ENCODE results near the gene FLYWCH1. TPM values are rescaled to one million over a fixed set of nuclear protein-coding genes. Genes with fewer than 3 reads are reported as not detected.

FLYWCH1 gene
- total and polyA plus RNA-seq, 2 donors (not counting 1 experiment from before 2014, with no cell fraction given) = 12.0 to 58.5 TPM

GRCh38 chr16:2933136-2933535, 21.4 kb downstream of the FLYWCH1 start:
- no peaks in the 10 kb centered on the region for H3K27me3 ChIP-seq (ENCODE audit: control insufficient read depth, insufficient read depth, low read length)
- peaks cover 30% of the 10 kb centered on the region for H3K36me3 ChIP-seq (ENCODE audit: control insufficient read depth, insufficient read depth, low read length)
- no peak for TF ChIP-seq EZH2 (IDR thresholded peaks at IDR 0.05; ENCODE audit: low read length, missing control alignments)
- TF ChIP-seq, protein P1, sequence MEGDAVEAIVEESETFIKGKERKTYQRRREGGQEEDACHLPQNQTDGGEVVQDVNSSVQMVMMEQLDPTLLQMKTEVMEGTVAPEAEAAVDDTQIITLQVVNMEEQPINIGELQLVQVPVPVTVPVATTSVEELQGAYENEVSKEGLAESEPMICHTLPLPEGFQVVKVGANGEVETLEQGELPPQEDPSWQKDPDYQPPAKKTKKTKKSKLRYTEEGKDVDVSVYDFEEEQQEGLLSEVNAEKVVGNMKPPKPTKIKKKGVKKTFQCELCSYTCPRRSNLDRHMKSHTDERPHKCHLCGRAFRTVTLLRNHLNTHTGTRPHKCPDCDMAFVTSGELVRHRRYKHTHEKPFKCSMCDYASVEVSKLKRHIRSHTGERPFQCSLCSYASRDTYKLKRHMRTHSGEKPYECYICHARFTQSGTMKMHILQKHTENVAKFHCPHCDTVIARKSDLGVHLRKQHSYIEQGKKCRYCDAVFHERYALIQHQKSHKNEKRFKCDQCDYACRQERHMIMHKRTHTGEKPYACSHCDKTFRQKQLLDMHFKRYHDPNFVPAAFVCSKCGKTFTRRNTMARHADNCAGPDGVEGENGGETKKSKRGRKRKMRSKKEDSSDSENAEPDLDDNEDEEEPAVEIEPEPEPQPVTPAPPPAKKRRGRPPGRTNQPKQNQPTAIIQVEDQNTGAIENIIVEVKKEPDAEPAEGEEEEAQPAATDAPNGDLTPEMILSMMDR (conservative IDR thresholded peaks at IDR 0.05 in 1 of 2, IDR thresholded peaks at IDR 0.05 in 1 of 2; ENCODE audit: low read depth in 1 of 2, low read length in 2 of 2) = no peak
- no peak overlapping the region for H3K4me3 ChIP-seq (replicated peaks in 1 of 4; ENCODE audit: control extremely low read depth in 1 of 4, insufficient read depth in 1 of 4, low read depth in 3 of 4, low read length in 4 of 4)
- no peak overlapping the region for H3K4me2 ChIP-seq (ENCODE audit: extremely low read depth, insufficient read depth, low read length)
- H3K27ac ChIP-seq (ENCODE audit: insufficient read depth, low read length) = no peak overlapping the region
- H3K79me2 ChIP-seq (ENCODE audit: control insufficient read depth, insufficient read depth, low read length) = no peaks in the 10 kb centered on the region
- H3K9me3 ChIP-seq (ENCODE audit: control insufficient read depth, insufficient read depth, low read depth, low read length) = no peaks in the 10 kb centered on the region
- no peak for DNase-seq (ENCODE audit: low read depth in 2 of 2)
- H3K4me1 ChIP-seq (ENCODE audit: control insufficient read depth, extremely low read depth, insufficient read depth, low read length) = no peaks in the 10 kb centered on the region
- no peak overlapping the region for H2AFZ ChIP-seq (ENCODE audit: low read length)
- no peak overlapping the region for H3K9ac ChIP-seq (ENCODE audit: insufficient read depth, low read length)
- H4K20me1 ChIP-seq (ENCODE audit: control insufficient read depth, extremely low read depth, insufficient read depth, low read length) = no peaks in the 10 kb centered on the region

GRCh38 chr16:2933701-2934100, 22.0 kb downstream of the FLYWCH1 start:
- Histone ChIP-seq H3K4me1 (ENCODE audit: control insufficient read depth, extremely low read depth, insufficient read depth, low read length) (no peaks in the 10 kb centered on the region), H2AFZ (ENCODE audit: low read length) (no peak overlapping the region), H3K4me3 (replicated peaks in 1 of 4; ENCODE audit: control extremely low read depth in 1 of 4, insufficient read depth in 1 of 4, low read depth in 3 of 4, low read length in 4 of 4) (no peak overlapping the region), H4K20me1 (ENCODE audit: control insufficient read depth, extremely low read depth, insufficient read depth, low read length) (no peaks in the 10 kb centered on the region), H3K4me2 (ENCODE audit: extremely low read depth, insufficient read depth, low read length) (no peak overlapping the region), H3K9me3 (ENCODE audit: control insufficient read depth, insufficient read depth, low read depth, low read length) (no peaks in the 10 kb centered on the region), H3K9ac (ENCODE audit: insufficient read depth, low read length) (no peak overlapping the region), H3K36me3 (ENCODE audit: control insufficient read depth, insufficient read depth, low read length) (peaks cover 32% of the 10 kb centered on the region), H3K27ac (ENCODE audit: insufficient read depth, low read length) (no peak overlapping the region), H3K79me2 (ENCODE audit: control insufficient read depth, insufficient read depth, low read length) (no peaks in the 10 kb centered on the region), H3K27me3 (ENCODE audit: control insufficient read depth, insufficient read depth, low read length) (no peaks in the 10 kb centered on the region)
- DNase-seq (ENCODE audit: low read depth in 2 of 2) = no peak
- TF ChIP-seq, protein P1 (conservative IDR thresholded peaks at IDR 0.05 in 1 of 2, IDR thresholded peaks at IDR 0.05 in 1 of 2; ENCODE audit: low read depth in 1 of 2, low read length in 2 of 2) = no peak
- TF ChIP-seq EZH2 (IDR thresholded peaks at IDR 0.05; ENCODE audit: low read length, missing control alignments) = no peak

DNA sequence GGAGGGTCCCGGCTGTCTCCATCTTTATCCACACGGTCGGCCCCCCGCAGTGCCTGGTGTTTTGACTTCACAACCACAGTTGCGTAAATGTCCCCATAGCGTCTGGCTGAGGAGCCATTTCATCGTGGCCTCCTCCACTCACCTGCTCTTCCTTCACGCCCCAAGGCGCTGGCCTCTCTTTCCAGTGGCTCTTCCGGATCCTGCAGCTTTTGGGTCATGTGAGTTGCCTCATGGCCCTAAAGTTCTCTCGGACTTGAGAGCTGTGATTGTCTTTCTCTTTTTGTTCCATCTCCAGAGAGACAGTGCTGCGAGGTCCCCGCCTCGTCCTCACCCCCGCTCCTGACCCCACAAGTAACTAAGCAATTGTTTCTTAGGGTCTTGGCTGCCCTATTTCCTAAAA, 22.7 kb downstream of the FLYWCH1 start:
- Histone ChIP-seq H3K27me3 (ENCODE audit: control insufficient read depth, insufficient read depth, low read length) (no peaks in the 10 kb centered on the region), H3K4me3 (replicated peaks in 1 of 4; ENCODE audit: control extremely low read depth in 1 of 4, insufficient read depth in 1 of 4, low read depth in 3 of 4, low read length in 4 of 4) (no peak overlapping the region), H3K27ac (ENCODE audit: insufficient read depth, low read length) (no peak overlapping the region), H3K79me2 (ENCODE audit: control insufficient read depth, insufficient read depth, low read length) (no peaks in the 10 kb centered on the region), H3K9ac (ENCODE audit: insufficient read depth, low read length) (no peak overlapping the region), H3K4me2 (ENCODE audit: extremely low read depth, insufficient read depth, low read length) (no peak overlapping the region), H3K9me3 (ENCODE audit: control insufficient read depth, insufficient read depth, low read depth, low read length) (no peaks in the 10 kb centered on the region), H4K20me1 (ENCODE audit: control insufficient read depth, extremely low read depth, insufficient read depth, low read length) (no peaks in the 10 kb centered on the region), H3K4me1 (ENCODE audit: control insufficient read depth, extremely low read depth, insufficient read depth, low read length) (no peaks in the 10 kb centered on the region), H3K36me3 (ENCODE audit: control insufficient read depth, insufficient read depth, low read length) (peaks cover 32% of the 10 kb centered on the region), H2AFZ (ENCODE audit: low read length) (no peak overlapping the region)
- DNase-seq (ENCODE audit: low read depth in 2 of 2) = no peak
- TF ChIP-seq, protein P1 (conservative IDR thresholded peaks at IDR 0.05 in 1 of 2, IDR thresholded peaks at IDR 0.05 in 1 of 2; ENCODE audit: low read depth in 1 of 2, low read length in 2 of 2) = no peak
- no peak for TF ChIP-seq EZH2 (IDR thresholded peaks at IDR 0.05; ENCODE audit: low read length, missing control alignments)

Data from fibroblast of lung (primary cell).